Measurements from ENCODE around the gene OR10G6. TPM values are rescaled to one million over a fixed set of nuclear protein-coding genes. Genes with fewer than 3 reads are reported as not detected.
"Not testable (repeated sequence)": the region's sequence is repeated elsewhere in the genome, so short reads cannot be mapped to it uniquely, and the experiment has no call there.

Gene OR10G6, protein sequence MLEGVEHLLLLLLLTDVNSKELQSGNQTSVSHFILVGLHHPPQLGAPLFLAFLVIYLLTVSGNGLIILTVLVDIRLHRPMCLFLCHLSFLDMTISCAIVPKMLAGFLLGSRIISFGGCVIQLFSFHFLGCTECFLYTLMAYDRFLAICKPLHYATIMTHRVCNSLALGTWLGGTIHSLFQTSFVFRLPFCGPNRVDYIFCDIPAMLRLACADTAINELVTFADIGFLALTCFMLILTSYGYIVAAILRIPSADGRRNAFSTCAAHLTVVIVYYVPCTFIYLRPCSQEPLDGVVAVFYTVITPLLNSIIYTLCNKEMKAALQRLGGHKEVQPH
- not detected for polyA plus RNA-seq (2013, experiment 1 of 2; ENCODE audit: insufficient read length)
- polyA plus RNA-seq (2013, experiment 2 of 2; ENCODE audit: insufficient read length): not detected

DNA sequence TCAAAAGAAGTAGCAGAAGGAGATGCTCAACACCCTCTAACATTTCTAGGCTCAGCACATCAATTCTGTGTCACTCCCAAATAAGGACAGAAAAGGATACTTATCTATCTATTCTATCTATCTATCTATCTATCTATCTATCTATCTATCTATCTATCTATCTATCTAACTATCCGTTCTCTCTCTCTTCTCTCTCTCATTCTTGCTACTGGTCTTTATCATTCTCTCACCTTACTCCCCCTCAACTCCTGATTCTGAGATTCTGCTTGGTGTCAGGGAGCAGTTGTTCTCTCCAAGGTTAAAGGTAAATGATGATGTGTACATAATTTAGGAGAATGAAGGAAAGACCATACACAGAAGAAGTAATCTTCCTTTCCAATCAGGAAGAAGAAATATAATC, at the start of gene OR10G6:
OR10G6 (minus strand) TSS at position 43 of the 400 bp plus-strand sequence; CDS start at position 43, 0 bp downstream.
- DNase-seq: no peak

DNA sequence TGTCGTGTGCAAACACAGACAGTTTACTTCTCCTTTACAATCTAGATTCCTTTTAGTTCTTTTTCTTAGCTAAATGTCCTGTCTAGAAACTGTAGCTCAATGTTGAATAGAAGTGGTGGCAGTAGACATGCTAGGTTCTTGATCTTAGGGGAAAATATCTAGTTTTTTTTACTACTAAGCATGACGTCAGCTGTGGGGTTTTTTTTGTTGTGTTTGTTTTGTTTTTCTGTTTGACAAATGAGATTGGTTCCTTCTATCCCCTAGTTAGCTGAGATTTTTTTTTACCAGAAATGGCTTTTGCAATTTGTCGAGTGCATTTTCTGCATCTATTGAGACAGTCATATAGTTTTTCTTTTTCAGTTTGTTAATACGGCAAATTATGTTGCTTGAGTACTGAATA, 48.5 kb upstream of the OR10G6 start:
- no peak for DNase-seq

DNA sequence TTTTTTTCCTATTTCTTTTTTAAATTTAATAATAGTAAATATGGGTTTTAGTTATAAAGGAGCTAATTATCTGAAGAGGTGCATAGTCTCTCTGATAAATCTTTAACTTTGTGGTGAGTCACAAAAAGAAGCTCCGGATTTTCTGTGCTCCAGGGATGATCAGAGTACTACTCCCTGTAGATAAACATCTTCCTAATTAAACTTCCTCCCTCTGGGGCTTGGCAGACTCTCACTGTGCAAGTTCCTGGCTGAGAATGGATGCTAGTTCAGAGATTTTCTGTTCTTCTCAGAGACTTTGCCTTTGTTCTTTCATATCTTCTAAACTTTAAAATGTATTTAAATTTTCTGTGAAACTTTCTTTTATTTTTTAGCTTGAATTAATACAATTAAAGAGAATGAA, 46.3 kb upstream of the OR10G6 start, which contains the start of gene OR10G7:
OR10G7 (minus strand) TSS at position 72 of the 400 bp plus-strand sequence. CDS start 2,324 bp downstream, outside the sequence.
- DNase-seq: no peak

DNA sequence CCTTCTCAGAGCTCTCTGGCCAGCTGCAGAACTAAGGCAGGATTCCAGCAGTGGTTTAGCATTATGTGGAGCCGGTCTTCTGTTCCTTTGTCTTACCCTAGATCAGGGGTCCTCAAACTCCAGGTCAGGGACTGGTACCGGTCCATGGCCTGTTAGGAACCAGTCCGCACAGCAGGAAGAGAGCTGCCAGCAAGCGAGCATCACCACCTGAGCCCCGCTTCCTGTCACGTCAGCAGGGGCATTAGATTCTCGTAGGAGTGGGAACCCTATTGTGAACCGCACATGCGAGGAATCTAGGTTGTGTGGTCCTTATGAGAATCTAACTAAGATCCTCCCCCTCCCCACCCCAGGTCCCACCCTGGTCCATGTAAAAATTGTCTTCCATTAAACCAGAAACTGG, 44.6 kb upstream of the OR10G6 start:
- DNase-seq: no peak

DNA sequence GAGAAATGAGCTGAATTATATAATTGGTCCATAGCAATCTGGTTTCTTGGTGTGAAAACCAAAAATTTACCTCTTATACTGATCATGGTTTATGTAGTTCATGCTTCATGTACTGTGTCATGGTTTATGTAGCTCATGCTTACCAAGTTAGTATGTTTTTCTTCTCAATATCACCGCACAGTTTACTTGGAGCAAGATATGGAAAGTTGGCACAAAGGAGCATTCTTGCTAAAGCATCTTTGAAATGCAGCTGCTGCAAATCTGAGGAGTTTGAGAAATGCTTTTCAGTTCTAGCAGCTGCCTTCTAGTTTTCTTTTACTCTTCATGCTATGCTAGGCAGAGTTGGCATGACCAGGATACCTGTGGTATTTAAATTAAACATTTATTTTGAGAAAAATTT, 41.7 kb upstream of the OR10G6 start:
- DNase-seq: no peak

DNA sequence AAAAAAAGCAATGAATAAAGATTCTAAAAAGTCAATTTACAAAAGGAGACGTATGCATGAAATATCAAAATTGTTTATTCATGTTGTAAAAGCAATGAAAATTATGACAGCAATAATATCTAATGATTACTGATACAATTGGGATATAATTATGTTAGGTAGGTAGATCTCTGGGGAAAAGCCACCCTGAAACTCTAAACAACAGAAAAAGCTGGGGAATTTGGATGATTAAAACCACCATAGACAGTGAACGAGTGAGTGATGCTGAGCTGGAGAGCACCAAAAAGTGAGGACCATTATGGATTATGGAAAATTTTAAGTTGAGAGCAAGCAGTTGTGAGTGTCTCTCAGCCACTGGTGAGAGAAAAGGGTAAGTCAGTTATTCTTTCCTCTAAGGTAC, 31.5 kb upstream of the OR10G6 start, which contains the start of gene OR10G8:
OR10G8 (plus strand) TSS at position 301 of the 400 bp plus-strand sequence. CDS start 2,825 bp downstream, outside the sequence.
- DNase-seq: no peak

DNA sequence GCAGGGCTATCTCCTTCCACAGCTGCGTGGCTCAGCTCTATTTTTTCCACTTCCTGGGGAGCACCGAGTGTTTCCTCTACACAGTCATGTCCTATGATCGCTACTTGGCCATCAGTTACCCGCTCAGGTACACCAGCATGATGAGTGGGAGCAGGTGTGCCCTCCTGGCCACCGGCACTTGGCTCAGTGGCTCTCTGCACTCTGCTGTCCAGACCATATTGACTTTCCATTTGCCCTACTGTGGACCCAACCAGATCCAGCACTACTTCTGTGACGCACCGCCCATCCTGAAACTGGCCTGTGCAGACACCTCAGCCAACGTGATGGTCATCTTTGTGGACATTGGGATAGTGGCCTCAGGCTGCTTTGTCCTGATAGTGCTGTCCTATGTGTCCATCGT, 20.9 kb upstream of the OR10G6 start:
- DNase-seq: not testable (repeated sequence)

DNA sequence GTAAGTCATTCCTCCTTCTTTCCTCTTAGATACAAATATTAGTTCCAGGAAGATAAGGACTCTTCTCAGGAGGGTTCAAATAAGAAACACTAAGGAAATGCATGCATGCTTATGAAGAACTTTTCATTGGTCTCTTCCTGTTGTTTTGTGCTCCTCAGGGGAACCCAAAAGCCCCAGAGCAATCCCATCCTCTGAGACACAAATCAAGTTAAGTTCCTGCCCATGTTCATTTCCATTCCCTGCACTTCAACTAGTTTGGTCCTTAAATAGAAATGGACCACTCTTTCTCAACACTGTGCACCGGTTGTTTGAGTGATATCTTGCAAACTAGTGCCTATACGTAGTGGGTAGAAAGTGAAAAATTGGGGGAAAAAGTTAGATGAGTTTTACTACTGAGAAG, 17.7 kb upstream of the OR10G6 start, which contains the start of gene OR10G4:
OR10G4 (plus strand) TSS at position 301 of the 400 bp plus-strand sequence. CDS start 2,578 bp downstream, outside the sequence.
- no peak for DNase-seq

DNA sequence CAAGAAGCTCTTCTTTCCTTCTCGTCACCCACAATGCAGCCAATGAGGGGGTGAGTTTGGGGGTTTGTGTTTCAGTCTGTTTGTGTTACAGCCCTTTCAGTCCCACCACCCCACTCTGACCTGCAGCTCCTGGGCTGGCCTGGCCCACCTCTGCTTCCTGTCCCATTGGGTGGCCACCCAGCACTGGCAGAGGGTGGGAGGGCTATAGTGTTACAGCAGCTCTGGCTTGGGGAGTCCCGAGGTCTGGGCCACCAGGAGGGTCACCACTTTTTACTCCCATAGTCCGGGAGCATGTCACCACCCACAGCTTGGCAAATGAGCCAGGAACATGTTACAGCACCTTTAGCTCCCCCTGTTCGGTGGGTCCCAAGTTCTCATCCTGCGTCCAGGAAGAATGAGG, 15.7 kb downstream of the OR10G6 start:
- no peak for DNase-seq

DNA sequence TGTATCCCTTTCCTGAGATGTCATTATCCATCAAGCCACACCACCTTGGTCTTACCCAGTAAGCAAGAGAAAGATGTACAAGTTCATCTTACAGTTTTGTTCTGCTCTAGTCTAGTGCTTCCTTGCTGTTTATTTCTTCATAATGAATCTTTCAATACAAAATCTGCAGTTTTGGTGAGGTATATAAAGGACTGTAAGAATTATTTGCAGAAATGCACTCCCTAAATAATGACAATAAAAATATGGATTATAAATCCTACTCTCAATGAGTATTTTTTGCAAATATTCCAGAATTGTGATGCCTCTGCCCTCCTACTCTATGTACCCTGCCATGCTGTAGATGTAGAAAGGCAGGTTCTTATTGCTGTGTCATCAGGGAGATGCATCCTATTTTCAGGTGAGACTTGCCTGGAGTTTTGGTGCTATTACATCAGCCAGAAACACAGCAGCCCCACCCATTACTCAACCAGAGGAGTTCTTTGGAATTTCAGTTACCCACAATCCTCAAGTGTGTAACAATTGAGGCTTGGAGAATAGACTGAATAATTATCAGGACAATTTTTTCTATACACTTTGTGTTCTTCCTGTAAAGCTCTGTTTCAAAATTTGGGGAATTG, 17.1 kb downstream of the OR10G6 start, which contains the start of gene OR10S1:
OR10S1 (minus strand) TSS at position 51 of the 617 bp plus-strand sequence. CDS start 117 bp downstream, outside the sequence.
- no peak for DNase-seq

DNA sequence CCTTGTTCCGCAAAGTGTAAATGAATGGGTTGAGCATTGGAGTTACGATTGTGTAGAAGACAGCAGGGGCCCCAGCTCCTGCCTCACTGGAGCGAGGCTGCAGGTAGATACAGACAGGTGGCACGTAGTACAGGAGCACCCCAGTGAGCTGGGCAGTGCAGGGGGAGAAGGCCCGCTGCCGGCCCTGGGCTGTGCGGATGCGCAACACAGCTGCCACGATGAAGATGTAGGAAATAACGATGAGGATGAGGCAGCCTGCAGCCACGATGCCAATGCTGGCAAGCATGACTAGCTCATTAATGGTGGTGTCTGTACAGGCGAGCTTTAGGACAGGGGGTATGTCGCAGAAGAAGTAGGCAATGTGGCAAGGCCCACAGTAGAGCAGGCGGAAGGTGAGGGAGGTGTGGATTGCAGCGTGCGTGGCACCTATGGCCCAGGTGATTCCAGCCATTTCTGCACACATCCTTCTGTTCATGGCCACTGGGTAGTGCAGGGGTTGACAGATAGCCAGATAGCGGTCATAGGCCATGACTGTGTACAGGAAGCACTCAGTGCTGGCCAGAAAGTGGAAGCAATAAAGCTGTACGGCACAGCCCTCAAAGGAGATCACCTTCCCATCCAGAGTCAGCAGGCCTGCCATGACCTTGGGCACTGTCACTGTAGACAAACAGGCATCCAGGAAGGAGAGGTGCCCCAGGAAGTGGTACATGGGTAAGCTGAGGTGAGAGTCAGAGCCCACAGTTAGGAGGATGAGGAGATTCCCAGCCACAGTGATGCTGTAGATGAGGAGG, 18.0 kb downstream of the OR10G6 start:
- no peak for DNase-seq

DNA sequence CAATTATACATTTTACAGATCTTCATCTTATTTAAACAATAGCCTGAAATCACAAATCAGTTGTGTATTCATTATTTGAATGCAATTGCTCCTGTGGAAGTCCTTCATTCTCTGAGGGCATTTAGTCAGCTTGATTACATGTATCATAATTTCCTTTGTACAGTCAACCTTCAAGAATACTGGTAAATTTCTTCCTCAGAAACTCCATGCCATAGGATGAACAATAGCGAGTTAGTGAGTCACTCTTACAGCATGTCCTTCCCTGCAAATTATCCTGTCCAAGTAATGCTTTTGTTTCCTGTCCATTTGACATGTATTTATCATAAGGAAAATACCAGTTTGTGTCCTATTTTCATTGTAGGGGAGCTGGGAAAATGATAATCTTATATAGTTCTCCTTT, 21.1 kb downstream of the OR10G6 start:
- peak; percentile 52 for DNase-seq

DNA sequence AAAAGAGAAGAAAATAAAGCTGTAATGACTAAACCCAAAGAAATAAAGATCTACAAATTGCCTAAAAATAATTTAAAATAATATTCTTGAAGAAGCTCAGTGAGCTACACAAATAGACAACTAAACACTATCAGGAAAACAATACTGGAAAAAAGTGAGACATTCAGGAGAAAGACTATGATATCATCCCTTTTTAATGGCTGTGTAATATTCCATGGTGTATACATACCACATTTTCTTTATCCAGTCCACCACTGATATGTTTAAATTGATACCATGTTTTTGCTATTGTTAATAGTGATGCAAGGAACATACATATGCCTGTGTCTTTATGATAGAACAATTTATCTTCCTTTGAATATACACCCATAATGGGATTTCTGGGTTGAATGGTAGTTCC, 38.2 kb downstream of the OR10G6 start:
- no peak for DNase-seq

DNA sequence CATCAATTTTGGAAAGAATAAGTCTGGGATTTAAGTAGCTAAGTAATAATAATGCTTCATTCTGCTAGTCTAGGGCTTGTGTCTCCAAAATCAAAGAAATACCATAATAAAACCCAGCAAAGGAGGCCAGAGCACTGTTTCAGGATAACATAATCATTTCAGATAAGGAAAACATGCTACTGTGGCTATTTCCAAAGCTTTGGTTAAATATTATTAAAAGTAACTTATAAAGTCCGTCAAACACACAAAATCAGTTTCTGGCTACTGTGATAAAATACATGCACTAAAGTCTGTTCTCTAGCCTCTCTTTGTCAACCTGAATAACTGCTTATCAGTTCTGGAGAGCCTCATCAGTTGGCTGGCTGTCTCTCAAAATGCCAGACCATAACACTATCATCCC, 49.8 kb downstream of the OR10G6 start:
- no peak for DNase-seq

All from fibroblast of skin of scalp (primary cell).